IPS-NIHi7 (cell line): ENCODE measurements around the gene CTRB1.
"Not testable (repeated sequence)": the region's sequence is repeated elsewhere in the genome, so short reads cannot be mapped to it uniquely, and the experiment has no call there.

Source experiments
- DNase-seq: peaks from one replicate; pipeline ENCODE4 v3.0.0; 2012; ENCODE audit warnings: mixed read lengths; ENCODE audit errors: extremely low spot score

The CTRB1 gene

GRCh38 chr16:75204410-75204758, 14.4 kb upstream of the CTRB1 start:
- DNase-seq = no peak

DNA sequence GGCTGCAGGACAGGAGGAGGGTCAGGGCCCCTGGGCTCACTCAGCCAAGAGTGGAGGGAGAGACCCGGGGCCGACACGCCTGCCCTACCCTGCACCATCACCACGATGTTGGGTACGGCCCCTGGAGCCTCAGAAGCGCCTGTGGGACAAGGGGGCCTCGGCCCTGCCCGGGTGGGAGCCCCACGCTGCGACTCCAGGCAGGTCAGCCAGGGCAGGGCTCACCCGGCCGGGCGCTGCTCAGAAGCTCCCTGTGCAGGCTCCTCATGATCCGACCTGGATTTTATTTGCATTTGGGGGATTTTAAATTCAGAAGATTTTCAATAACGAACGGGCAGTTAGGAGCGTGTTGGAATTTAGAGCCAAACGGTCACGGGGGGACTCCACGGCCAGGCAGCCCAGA, 13.9 kb upstream of the CTRB1 start:
- not testable (repeated sequence) for DNase-seq

DNA sequence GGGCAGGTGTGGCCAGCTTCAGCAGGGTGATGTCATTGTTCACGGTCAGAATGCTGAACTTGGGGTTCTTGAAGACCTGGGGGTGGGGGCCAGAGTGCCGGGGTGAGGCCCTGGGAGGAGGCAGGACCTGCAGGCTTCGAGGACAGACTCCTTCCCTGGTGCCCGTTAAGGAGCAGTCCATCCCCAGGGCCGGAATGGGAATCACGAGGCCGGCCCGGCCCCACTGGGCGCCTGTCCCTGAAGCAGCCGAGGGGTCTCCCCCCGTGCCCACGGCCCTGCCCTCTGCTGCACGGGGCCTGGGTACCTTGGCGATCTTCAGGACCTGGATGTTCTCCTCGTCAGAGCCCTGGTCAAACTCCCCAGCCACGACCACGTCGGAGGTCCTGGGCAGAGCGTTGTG, 13.3 kb upstream of the CTRB1 start:
- not testable (repeated sequence) for DNase-seq

DNA sequence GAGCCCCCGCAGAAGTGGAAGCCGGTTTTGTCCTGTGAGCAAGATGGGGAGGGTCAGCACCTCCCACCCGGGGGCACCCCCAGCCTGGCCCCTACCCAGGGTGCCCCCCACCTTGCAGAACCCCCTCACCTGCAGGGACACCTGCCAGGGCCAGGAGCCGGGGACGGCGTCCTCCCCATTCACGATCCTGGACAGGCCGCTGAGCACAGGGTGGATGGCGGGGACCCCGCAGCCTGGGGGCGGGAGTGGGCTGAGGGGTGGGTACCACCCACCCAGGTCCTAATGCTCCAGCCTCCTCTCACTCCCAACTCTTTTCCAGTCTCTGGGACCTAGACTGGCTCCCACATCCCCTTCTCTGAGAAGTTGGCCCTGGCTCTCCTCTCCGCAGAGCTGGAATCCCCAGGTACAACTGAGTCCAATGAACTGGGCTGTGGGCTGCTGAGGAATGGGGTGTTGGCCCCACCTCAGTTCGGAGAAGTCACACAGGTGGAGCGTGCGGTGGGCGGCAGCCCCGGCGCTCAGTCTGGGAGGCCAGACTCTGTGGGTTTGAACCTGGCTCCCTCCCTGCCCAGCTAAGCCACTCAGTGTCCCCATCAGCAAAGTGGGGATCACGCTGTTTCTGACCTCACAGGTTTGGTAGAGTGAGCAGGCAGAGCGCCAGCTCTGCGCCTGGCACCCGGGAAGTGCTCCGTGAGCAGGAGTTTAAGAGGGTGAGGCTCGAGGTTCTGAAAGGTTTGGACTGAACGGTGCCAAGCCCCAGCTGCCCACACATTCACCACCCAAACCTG, 12.6 kb upstream of the CTRB1 start:
- not testable (repeated sequence) for DNase-seq

DNA sequence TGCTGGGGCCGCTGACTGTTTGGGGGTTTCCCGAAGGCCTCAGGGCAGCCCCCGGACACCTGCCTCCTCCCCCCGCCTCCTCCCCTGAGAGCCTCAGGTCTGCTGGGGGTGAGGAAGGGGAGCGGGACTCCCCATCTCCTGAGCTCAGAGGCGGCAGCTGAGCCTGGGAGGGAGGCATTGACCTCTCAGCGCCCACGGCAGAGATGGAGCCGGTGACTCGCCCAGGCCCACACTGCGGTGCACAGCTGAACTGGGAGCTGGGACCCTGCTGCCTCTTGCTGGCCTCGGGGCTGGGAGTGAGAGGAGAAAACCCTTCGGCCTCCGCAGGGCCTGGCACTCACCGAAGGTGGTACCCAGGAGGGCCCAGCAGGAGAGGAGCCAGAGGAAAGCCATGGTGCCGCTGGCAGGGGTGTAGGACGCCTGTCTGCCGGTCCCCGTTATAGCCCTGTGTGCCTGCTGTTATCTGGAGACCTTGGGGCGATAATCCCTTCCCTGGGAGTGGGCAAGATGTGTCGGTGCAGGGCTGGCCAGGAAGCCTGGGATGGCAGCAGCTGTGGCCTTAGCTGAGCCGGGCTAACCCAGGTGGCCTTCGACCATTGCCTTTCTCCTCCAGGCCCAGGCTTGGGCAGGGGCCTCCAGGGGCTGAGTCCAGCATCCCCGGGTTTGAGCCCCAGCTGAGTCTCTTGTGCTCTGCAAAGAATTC, 11.9 kb upstream of the CTRB1 start, which contains the start of gene CTRB2:
CTRB2 (minus strand) TSS at position 413 of the 703 bp plus-strand sequence; CDS start at position 393, 20 bp downstream.
- peak; percentile 10 for DNase-seq

DNA sequence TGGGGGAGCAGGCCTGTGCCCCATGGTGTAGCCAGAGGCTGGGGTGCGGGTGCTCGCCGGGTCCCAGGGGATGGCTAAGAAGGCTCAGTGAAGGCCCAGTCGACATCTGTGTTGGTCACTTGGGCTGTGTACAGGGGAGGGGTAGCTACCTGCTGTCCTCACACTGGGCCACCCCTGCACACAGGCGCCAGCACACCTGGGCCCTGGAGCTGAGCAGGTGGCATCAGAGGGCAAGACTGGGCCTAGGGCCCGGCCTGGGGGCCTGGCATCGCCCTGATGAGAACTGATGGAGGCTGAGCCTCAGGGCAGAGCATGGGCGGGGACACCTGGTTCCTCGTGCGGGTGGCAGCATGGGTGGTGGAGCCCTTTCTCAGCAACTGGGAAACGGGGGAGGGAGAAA, 11.0 kb upstream of the CTRB1 start:
- no peak for DNase-seq

GRCh38 chr16:75208242-75208825, 10.5 kb upstream of the CTRB1 start:
- DNase-seq = no peak

- no peak for DNase-seq
Measured at GRCh38 chr16:75208861-75209505, 9.8 kb upstream of the CTRB1 start.

DNA sequence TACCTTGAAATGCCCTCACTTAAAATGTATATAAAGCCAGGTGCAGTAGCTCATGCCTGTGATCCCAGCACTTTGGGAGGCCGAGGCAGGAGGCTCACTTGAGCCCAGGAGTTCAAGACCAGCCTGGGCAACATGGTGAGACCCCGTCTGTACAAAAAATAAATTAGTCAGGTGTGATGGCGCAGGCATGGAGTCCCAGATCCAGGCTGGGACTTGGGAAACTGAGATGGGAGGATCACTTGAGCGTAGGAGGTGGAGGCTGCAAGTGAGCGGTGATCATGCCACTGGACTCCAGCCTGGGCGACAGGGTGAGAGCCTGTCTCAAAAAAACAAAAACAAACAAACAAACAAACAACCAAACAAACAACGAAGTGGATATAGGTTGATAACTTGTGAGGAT, 9.3 kb upstream of the CTRB1 start:
- DNase-seq = not testable (repeated sequence)

DNA sequence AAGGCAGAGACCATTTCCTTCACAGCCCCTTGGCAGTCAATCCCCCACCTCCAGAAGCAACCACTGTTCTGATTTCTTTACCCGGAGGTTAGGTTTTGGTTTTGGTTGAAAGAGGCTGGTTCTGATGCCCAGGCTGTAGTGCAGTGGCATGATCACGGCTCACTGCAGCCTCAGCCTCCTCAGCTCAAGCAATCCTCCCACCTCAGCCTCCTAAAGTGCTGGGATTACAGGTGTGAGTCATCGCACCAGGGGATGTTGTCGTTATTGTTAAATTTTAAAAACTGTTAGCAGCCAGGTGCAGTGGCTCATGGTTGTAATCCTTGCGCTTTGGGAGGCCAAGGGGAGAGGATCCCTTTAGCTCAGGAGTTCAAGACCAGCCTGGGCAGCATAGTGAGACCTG, 8.8 kb upstream of the CTRB1 start:
- DNase-seq = no peak

DNA sequence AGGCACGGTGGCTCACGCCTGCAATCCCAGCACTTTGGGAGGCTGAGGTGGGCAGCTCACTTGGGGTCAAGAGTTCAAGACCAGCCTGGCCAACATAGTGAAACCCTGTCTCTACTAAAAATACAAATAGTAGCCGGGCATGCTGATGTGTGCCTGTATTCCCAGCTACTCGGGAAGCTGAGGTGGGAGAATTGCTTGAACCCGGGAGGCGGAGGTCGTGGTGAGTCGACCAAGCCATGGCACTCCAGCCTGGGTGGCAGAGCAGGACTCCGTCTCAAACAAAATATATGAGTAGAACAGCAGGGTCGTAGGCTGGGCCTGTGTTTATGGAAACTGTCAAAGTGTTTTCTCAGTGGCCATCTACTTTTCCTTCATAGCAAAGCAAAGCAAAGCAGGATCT, 7.5 kb upstream of the CTRB1 start:
- not testable (repeated sequence) for DNase-seq

DNA sequence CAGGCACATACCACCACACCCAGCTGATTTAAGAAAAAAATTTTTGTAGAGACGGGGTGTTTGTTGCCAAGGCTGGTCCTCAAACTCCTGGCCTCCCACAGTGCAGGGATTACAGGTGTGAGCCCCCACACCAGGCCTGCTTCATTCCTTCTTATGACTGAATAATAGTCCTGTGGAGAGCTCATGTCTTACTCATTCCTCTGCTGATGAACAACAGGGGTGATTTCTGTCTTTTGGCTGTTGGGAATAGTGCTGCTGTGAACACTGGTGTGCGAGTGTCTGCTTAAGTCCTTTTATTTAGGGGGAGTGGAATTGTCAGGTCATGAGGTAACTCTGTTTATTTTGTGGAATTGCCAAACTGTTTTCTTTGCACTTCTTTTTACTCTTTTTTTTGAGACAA, 2.7 kb upstream of the CTRB1 start:
- DNase-seq = no peak

- DNase-seq = no peak
Measured at GRCh38 chr16:75216576-75216975, 2.2 kb upstream of the CTRB1 start.

- no peak for DNase-seq
Measured at GRCh38 chr16:75217389-75217851, 1.4 kb upstream of the CTRB1 start.

GRCh38 chr16:75219088-75219487, 300 bp downstream of the CTRB1 start:
- DNase-seq = no peak

- no peak for DNase-seq
Measured at GRCh38 chr16:75219838-75220237, 1.1 kb downstream of the CTRB1 start.

DNA sequence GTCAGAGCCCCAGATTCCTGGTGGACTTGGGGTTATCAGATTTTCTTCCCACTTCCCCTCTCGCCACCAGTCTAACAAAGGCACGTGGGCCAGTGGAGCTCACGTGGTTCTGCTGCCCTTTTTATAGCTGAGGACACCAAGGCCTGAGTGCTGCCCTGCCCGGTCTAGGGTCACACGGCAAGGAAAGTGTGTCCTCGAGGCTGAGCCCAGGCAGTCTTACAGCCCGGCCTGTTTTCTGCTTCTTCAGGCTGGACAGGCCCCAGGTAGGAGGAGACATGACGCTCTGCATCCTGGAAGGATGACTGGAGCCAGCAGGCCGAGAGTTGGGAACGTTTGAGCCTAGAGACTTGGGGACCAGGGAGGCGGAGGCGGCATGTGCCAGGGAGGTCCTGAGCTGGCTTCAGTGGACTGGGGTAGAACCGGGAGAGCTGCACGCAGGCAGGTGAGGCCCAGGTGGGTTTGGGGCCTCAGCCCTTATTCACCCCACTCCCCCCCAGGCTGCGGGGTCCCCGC, 3.5 kb downstream of the CTRB1 start:
- no peak for DNase-seq

GRCh38 chr16:75223129-75223528, 4.3 kb downstream of the CTRB1 start:
- DNase-seq = not testable (repeated sequence)

DNA sequence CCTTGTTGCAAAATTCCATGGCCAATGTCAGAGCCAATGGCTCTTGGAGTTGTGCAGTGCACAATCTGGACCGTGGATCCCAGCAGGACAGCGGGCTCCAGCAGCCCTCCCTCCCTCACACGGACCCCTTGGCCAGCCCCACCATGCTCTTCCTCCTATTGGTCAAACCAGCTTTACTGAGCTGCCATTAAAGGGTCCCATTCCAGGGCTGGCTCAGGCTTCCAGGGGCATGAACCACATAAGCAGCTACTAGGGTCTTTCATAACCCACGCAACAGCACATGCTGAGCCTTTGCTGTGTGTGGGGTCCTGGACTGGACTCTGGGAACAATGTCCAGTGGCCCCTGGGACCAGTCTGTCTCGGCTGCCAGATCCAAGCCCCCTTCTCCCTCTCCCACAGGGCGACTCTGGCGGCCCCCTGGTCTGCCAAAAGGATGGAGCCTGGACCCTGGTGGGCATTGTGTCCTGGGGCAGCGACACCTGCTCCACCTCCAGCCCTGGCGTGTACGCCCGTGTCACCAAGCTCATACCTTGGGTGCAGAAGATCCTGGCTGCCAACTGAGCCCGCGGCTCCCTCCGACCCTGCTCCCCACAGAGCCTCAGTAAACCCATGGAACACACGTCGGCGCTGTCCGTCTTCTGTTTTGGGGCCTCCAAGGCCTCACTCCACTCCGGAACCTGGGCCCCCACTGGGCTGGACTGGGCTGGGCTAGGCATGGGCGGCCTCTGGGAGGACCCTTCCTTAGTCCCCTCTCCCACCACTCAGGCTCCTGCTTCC, 5.7 kb downstream of the CTRB1 start:
- DNase-seq = no peak

GRCh38 chr16:75225092-75225491, 6.3 kb downstream of the CTRB1 start:
- DNase-seq = no peak
